HepG2 (cell line): ENCODE data around the gene TRA2B. TPM values are rescaled to one million over a fixed set of nuclear protein-coding genes. Genes with fewer than 3 reads are reported as not detected.

ENCODE experiments used
- ARID2 ChIP-seq: sonication (generic); formaldehyde crosslinking; IDR thresholded peaks from 2 replicates; pipeline ENCODE4 v1.8.1; 2022; ENCODE audit warnings: mild to moderate bottlenecking, missing genetic modification reagents, borderline replicate concordance
- ATF7 ChIP-seq, 2 experiments: fragments of 450-650 bp in 1 of 2; sonication (generic) in 1 of 2; formaldehyde crosslinking in 1 of 2; IDR thresholded peaks; 2 replicates each; pipeline versions ENCODE4 v1.4.0 to v1.6.1; 2016 to 2020; ENCODE audit warnings: antibody characterized with exemption in 1 of 2, mild to moderate bottlenecking in 1 of 2, missing genetic modification reagents in 1 of 2
- HDAC6 ChIP-seq: fragments of 200-600 bp; sonication (generic); IDR thresholded peaks from 2 replicates; pipeline ENCODE4 v1.7.0; 2017; ENCODE audit warnings: mild to moderate bottlenecking, antibody characterized with exemption, low read length, low read depth
- NR3C1 ChIP-seq: sonication (generic); formaldehyde crosslinking; IDR thresholded peaks from 2 replicates; pipeline ENCODE4 v1.4.0; 2020; ENCODE audit warnings: missing genetic modification reagents
- RBM22 ChIP-seq: fragments of 200-400 bp; formaldehyde crosslinking; optimal IDR thresholded peaks from 2 replicates; pipeline ENCODE3; 2017; ENCODE audit warnings: mild to moderate bottlenecking, low read length, moderate library complexity
- RXRB ChIP-seq: IDR thresholded peaks from 2 replicates; pipeline ENCODE4 v1.6.1; 2016; ENCODE audit warnings: borderline replicate concordance, missing genetic modification reagents, missing compliant biosample characterization
- TBX2 ChIP-seq: sonication (generic); formaldehyde crosslinking; IDR thresholded peaks from 2 replicates; pipeline ENCODE4 v1.5.0; 2020; ENCODE audit warnings: missing genetic modification reagents, mild to moderate bottlenecking, borderline replicate concordance
- ZBTB3 ChIP-seq: sonication (generic); formaldehyde crosslinking; IDR thresholded peaks from 2 replicates; pipeline ENCODE4 v1.4.0; 2020; ENCODE audit warnings: low read depth, mild to moderate bottlenecking, moderate library complexity, missing genetic modification reagents, borderline replicate concordance
- ZC3H4 ChIP-seq: sonication (generic); formaldehyde crosslinking; IDR thresholded peaks from 2 replicates; pipeline ENCODE4 v1.4.0; 2020; ENCODE audit warnings: missing genetic modification reagents, borderline replicate concordance
- ZNF235 ChIP-seq: sonication (generic); formaldehyde crosslinking; IDR thresholded peaks from 2 replicates; pipeline ENCODE4 v1.8.1; 2023; ENCODE audit warnings: mild to moderate bottlenecking, missing genetic modification reagents, borderline replicate concordance
- ZNF335 ChIP-seq: sonication (generic); formaldehyde crosslinking; IDR thresholded peaks from 2 replicates; pipeline ENCODE4 v1.4.0; 2020; ENCODE audit warnings: missing genetic modification reagents
- ZNF564 ChIP-seq: sonication (generic); formaldehyde crosslinking; IDR thresholded peaks from 2 replicates; pipeline ENCODE4 v1.8.1; 2023; ENCODE audit warnings: mild to moderate bottlenecking, missing genetic modification reagents
- ZNF569 ChIP-seq: sonication (generic); formaldehyde crosslinking; IDR thresholded peaks from 2 replicates; pipeline ENCODE4 v1.5.0; 2020; ENCODE audit warnings: mild to moderate bottlenecking, missing genetic modification reagents, moderate library complexity, borderline replicate concordance
- ZNF607 ChIP-seq: sonication (generic); formaldehyde crosslinking; IDR thresholded peaks from 2 replicates; pipeline ENCODE4 v1.5.1; 2020; ENCODE audit warnings: missing genetic modification reagents, mild to moderate bottlenecking, borderline replicate concordance
- ZNF672 ChIP-seq: sonication (generic); formaldehyde crosslinking; IDR thresholded peaks from 2 replicates; pipeline ENCODE4 v1.8.1; 2022; ENCODE audit warnings: missing genetic modification reagents
- polyA plus RNA-seq, 8 experiments: library from polyadenylated mRNA; depleted of rRNA in 3 of 8; stranded (reverse) in 7 of 8; unstranded in 1 of 8; fragments of >200 nt; fragmentation: Illumina TruSeq in 4 of 8; extraction: Trizol in 4 of 8; gene quantifications; 2 replicates each; pipeline versions ENCODE4 v1.2.1 to v1.2.3, GENCODE V29; 2011 to 2016; ENCODE audit warnings: low read depth in 4 of 8, missing spikeins in 1 of 8, mixed read lengths in 1 of 8; ENCODE audit not compliant: insufficient read depth in 1 of 8
- total RNA-seq, 5 experiments: library from RNA; depleted of rRNA; stranded (reverse); fragments of >200 nt; fragmentation: Illumina TruSeq; extraction: Trizol; gene quantifications; 2 replicates each; pipeline ENCODE4 v1.2.3, GENCODE V29; 2016; ENCODE audit warnings: low read depth in 1 of 5
- TF ChIP-seq, protein P1 (sequence below): sonication (generic); formaldehyde crosslinking; IDR thresholded peaks from 2 replicates; pipeline ENCODE4 v1.4.0; 2020; ENCODE audit warnings: mild to moderate bottlenecking, missing genetic modification reagents
- TF ChIP-seq, protein P2 (sequence below): sonication (generic); formaldehyde crosslinking; IDR thresholded peaks from 2 replicates; pipeline ENCODE4 v1.8.0; 2022; ENCODE audit warnings: missing genetic modification reagents, low read depth, mild to moderate bottlenecking, borderline replicate concordance
- TF ChIP-seq, protein P3 (sequence below): sonication (generic); formaldehyde crosslinking; IDR thresholded peaks from 2 replicates; pipeline ENCODE4 v1.4.0; 2020; ENCODE audit warnings: mild to moderate bottlenecking, missing genetic modification reagents
- TF ChIP-seq, protein P4 (sequence below): IDR thresholded peaks from 2 replicates; pipeline ENCODE4 v1.6.1; 2012; ENCODE audit warnings: inconsistent platforms
- TF ChIP-seq, protein P5 (sequence below): sonication (generic); formaldehyde crosslinking; IDR thresholded peaks from 2 replicates; pipeline ENCODE4 v1.4.0; 2020; ENCODE audit warnings: mild to moderate bottlenecking, missing genetic modification reagents
- TF ChIP-seq, protein P6 (sequence below): sonication (generic); formaldehyde crosslinking; IDR thresholded peaks from 2 replicates; pipeline ENCODE4 v1.4.0; 2020; ENCODE audit warnings: mild to moderate bottlenecking, missing genetic modification reagents

TRA2B gene
- total and polyA plus RNA-seq, 2 of the 13 experiments (the other 11 are each of a cell fraction or from before 2014, with no cell fraction given) = 105 to 241 TPM

DNA sequence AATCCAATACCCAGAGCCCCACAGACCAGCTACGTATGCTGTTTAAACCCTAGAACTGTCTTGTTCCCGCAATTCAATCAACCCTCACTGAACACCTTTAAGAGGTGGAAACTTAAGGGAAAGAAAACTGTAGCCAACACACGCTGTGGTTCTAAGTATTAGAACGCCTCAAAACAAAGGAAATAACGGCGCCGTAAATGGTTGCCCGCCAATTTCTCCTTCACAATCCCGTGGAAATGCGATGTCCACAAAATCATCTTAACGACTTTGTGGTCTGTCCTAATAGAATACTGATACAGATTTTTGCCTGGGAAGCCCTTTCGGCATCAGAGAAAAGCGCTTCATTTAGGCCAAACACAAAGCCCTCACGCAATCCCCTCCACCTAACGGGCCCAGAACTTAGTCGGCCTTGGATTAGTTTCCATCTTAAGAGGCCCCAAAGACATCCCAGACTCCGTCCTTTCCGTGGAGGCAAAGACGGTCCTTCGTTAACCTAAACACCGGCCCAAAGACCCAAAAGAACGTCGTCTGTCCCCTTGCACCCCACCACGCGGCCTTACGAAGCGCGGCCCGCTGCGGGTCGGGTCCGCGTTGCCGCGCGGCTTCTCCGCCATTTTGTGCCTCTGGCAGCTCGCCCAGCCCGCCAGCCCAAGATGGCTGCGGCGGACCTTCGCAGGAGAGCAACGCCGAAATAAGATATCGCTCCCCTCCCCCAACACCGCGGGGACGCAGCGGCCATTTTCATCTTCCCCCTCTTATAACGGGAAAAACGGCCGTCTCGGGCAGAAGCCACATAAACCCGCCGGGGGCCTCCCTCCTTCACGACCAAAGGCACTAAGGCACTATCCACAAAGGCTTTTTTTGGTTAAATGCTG, 763 bp downstream of the TRA2B start (continued):
- TF ChIP-seq, protein P1, sequence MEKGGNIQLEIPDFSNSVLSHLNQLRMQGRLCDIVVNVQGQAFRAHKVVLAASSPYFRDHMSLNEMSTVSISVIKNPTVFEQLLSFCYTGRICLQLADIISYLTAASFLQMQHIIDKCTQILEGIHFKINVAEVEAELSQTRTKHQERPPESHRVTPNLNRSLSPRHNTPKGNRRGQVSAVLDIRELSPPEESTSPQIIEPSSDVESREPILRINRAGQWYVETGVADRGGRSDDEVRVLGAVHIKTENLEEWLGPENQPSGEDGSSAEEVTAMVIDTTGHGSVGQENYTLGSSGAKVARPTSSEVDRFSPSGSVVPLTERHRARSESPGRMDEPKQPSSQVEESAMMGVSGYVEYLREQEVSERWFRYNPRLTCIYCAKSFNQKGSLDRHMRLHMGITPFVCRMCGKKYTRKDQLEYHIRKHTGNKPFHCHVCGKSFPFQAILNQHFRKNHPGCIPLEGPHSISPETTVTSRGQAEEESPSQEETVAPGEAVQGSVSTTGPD (CRISPR knock-in tag) = no peak
- TF ChIP-seq RXRB (no peak), ZBTB3 (0 out of 2 replicates have a peak, but pooled peaks have one; percentile 28), ATF7 (IDR thresholded peaks at IDR 0.05) (no peak), ATF7 (CRISPR knock-in tag; IDR thresholded peaks at IDR 0.05) (no peak; the same call in 1 of the 2 replicates), TBX2 (CRISPR knock-in tag) (peak; percentile 13; the same call in 1 of the 2 replicates), ZNF235 (CRISPR knock-in tag) (0 out of 2 replicates have a peak, but pooled peaks have one; percentile 8), HDAC6 (peak; percentile 65; the same call in 1 of the 2 replicates), NR3C1 (CRISPR knock-in tag) (no peak), ZNF335 (CRISPR knock-in tag) (0 out of 2 replicates have a peak, but pooled peaks have one; percentile 14), RBM22 (peak; percentile 8), ZC3H4 (CRISPR knock-in tag) (no peak), ARID2 (no peak), ZNF672 (CRISPR knock-in tag) (no peak), ZNF607 (CRISPR knock-in tag) (peak; percentile 19; the same call in 1 of the 2 replicates), ZNF569 (CRISPR knock-in tag) (no peak), ZNF564 (CRISPR knock-in tag) (0 out of 2 replicates have a peak, but pooled peaks have one; percentile 16)
- TF ChIP-seq, protein P2, sequence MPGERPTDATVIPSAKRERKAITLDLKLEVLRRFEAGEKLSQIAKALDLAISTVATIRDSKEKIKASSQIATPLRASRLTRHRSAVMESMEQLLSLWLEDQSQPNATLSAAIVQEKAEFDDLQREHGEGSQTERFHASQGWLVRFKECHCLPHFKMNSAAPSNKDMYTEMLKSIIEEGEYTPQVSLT = no peak
- TF ChIP-seq, protein P3, sequence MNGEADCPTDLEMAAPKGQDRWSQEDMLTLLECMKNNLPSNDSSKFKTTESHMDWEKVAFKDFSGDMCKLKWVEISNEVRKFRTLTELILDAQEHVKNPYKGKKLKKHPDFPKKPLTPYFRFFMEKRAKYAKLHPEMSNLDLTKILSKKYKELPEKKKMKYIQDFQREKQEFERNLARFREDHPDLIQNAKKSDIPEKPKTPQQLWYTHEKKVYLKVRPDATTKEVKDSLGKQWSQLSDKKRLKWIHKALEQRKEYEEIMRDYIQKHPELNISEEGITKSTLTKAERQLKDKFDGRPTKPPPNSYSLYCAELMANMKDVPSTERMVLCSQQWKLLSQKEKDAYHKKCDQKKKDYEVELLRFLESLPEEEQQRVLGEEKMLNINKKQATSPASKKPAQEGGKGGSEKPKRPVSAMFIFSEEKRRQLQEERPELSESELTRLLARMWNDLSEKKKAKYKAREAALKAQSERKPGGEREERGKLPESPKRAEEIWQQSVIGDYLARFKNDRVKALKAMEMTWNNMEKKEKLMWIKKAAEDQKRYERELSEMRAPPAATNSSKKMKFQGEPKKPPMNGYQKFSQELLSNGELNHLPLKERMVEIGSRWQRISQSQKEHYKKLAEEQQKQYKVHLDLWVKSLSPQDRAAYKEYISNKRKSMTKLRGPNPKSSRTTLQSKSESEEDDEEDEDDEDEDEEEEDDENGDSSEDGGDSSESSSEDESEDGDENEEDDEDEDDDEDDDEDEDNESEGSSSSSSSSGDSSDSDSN (CRISPR knock-in tag) = peak; percentile 73
- TF ChIP-seq, protein P4, sequence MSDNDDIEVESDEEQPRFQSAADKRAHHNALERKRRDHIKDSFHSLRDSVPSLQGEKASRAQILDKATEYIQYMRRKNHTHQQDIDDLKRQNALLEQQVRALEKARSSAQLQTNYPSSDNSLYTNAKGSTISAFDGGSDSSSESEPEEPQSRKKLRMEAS = peak; percentile 81
- TF ChIP-seq, protein P5, sequence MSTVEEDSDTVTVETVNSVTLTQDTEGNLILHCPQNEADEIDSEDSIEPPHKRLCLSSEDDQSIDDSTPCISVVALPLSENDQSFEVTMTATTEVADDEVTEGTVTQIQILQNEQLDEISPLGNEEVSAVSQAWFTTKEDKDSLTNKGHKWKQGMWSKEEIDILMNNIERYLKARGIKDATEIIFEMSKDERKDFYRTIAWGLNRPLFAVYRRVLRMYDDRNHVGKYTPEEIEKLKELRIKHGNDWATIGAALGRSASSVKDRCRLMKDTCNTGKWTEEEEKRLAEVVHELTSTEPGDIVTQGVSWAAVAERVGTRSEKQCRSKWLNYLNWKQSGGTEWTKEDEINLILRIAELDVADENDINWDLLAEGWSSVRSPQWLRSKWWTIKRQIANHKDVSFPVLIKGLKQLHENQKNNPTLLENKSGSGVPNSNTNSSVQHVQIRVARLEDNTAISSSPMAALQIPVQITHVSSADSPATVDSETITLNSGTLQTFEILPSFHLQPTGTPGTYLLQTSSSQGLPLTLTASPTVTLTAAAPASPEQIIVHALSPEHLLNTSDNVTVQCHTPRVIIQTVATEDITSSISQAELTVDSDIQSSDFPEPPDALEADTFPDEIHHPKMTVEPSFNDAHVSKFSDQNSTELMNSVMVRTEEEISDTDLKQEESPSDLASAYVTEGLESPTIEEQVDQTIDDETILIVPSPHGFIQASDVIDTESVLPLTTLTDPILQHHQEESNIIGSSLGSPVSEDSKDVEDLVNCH (CRISPR knock-in tag) = no peak
- TF ChIP-seq, protein P6, sequence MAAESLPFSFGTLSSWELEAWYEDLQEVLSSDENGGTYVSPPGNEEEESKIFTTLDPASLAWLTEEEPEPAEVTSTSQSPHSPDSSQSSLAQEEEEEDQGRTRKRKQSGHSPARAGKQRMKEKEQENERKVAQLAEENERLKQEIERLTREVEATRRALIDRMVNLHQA (CRISPR knock-in tag) = no peak
